UCSD-AML1 (cell line): ENCODE results near the gene TMX4.
"Not testable (repeated sequence)": the region's sequence is repeated elsewhere in the genome, so short reads cannot be mapped to it uniquely, and the experiment has no call there.

Experiments
- DNase-seq: peaks from one replicate; lab custom pipeline; 2025; ENCODE audit not compliant: unreplicated experiment; lab: John Stamatoyannopoulos, UW

TMX4 gene

GRCh38 chr20:8019246-8019997, at the start of gene TMX4:
TSS of gene TMX4 (minus strand) at chr20:8019761. CDS start at chr20:8019613, 148 bp downstream.
- peak; percentile 93 for DNase-seq

- DNase-seq, result no peak
Measured at GRCh38 chr20:8067082-8067481, 47.5 kb upstream of the TMX4 start.

- no peak for DNase-seq
Measured at GRCh38 chr20:8066662-8067061, 47.1 kb upstream of the TMX4 start.

GRCh38 chr20:8065691-8066090, 46.1 kb upstream of the TMX4 start:
- DNase-seq, result no peak

- DNase-seq, result no peak
Measured at GRCh38 chr20:8062756-8063155, 43.2 kb upstream of the TMX4 start.

- no peak for DNase-seq
Measured at GRCh38 chr20:8061861-8062518, 42.4 kb upstream of the TMX4 start.

- no peak for DNase-seq
Measured at GRCh38 chr20:8060977-8061376, 41.4 kb upstream of the TMX4 start.

GRCh38 chr20:8057871-8058270, 38.3 kb upstream of the TMX4 start:
- no peak for DNase-seq

GRCh38 chr20:8055096-8055495, 35.5 kb upstream of the TMX4 start:
- no peak for DNase-seq

GRCh38 chr20:8050157-8050837, 30.7 kb upstream of the TMX4 start:
- peak; percentile 25 for DNase-seq

- DNase-seq, result no peak
Measured at GRCh38 chr20:8049310-8049709, 29.7 kb upstream of the TMX4 start.

GRCh38 chr20:8045946-8046345, 26.4 kb upstream of the TMX4 start:
- no peak for DNase-seq

GRCh38 chr20:8043687-8044282, 24.2 kb upstream of the TMX4 start:
- no peak for DNase-seq

- DNase-seq, result no peak
Measured at GRCh38 chr20:8039042-8039441, 19.5 kb upstream of the TMX4 start.

- DNase-seq, result no peak
Measured at GRCh38 chr20:8036771-8037170, 17.2 kb upstream of the TMX4 start.

GRCh38 chr20:8033151-8033841, 13.7 kb upstream of the TMX4 start:
- no peak for DNase-seq

GRCh38 chr20:8032499-8032898, 12.9 kb upstream of the TMX4 start:
- no peak for DNase-seq

- DNase-seq, result not testable (repeated sequence)
Measured at GRCh38 chr20:8031539-8031938, 12.0 kb upstream of the TMX4 start.

GRCh38 chr20:8021541-8022269, 2.1 kb upstream of the TMX4 start:
- DNase-seq, result no peak

GRCh38 chr20:8020314-8021079, 936 bp upstream of the TMX4 start:
- no peak for DNase-seq
